CD4-positive, alpha-beta memory T cell (primary cell): ENCODE data around the gene MAML2. TPM values are rescaled to one million over a fixed set of nuclear protein-coding genes. Genes with fewer than 3 reads are reported as not detected.

Experiments used
- CTCF ChIA-PET: fragments of 350-600 bp; sonication (Branson Sonifier 250); formaldehyde crosslinking; loops from one replicate; lab custom pipeline; 2021; ENCODE audit warnings: inconsistent platforms; ENCODE audit not compliant: partially characterized antibody; lab: Charles Lee
- POLR2A ChIA-PET: fragments of 350-600 bp; sonication (Branson Sonifier 250); formaldehyde crosslinking; loops from one replicate; lab custom pipeline; 2021; ENCODE audit not compliant: partially characterized antibody; lab: Charles Lee
- DNase-seq, 5 donors: peaks; one replicate each; pipeline versions ENCODE4 v3.0.0 to v3.0.0-alpha.2; 2020 to 2022; ENCODE audit warnings: mixed read lengths in 1 of 5
- H3K27ac ChIP-seq: one replicate; pipeline ENCODE4 v1.7.0; 2013; ENCODE audit warnings: low read depth, low read length
- H3K27me3 ChIP-seq: 2 replicates; pipeline ENCODE4 v1.7.0; 2013; ENCODE audit warnings: mild to moderate bottlenecking, low read length, moderate library complexity; ENCODE audit not compliant: insufficient read depth
- H3K36me3 ChIP-seq: 2 replicates; pipeline ENCODE4 v1.7.0; 2013; ENCODE audit warnings: mild to moderate bottlenecking, low read length, moderate library complexity; ENCODE audit not compliant: insufficient read depth
- H3K4me1 ChIP-seq: 2 replicates; pipeline ENCODE4 v1.7.0; 2013; ENCODE audit warnings: mild to moderate bottlenecking, low read length, moderate library complexity; ENCODE audit not compliant: insufficient read depth
- H3K4me3 ChIP-seq, 2 donors: one replicate each; pipeline ENCODE4 v1.7.0; 2013; ENCODE audit warnings: low read length in 2 of 2, mild to moderate bottlenecking in 1 of 2
- H3K9me3 ChIP-seq, 2 donors: one replicate each; pipeline ENCODE4 v1.7.0; 2013; ENCODE audit warnings: low read length in 2 of 2, control low read depth in 1 of 2; ENCODE audit not compliant: control insufficient read depth in 1 of 2
- H3K27ac Mint-ChIP-seq, 7 donors: one replicate each; pipeline ENCODE4 v1.8.0; 2020 to 2021; ENCODE audit warnings: mixed read lengths in 7 of 7, mild to moderate bottlenecking in 6 of 7, inconsistent platforms in 3 of 7, moderate library complexity in 3 of 7
- H3K27me3 Mint-ChIP-seq, 2 donors: one replicate each; pipeline ENCODE4 v1.8.0; 2020 to 2021; ENCODE audit warnings: mixed read lengths in 2 of 2
- H3K36me3 Mint-ChIP-seq, 2 donors: one replicate each; pipeline ENCODE4 v1.8.0; 2020 to 2021; ENCODE audit warnings: mixed read lengths in 2 of 2, inconsistent platforms in 1 of 2, mild to moderate bottlenecking in 1 of 2
- H3K4me1 Mint-ChIP-seq, 4 donors: one replicate each; pipeline ENCODE4 v1.8.0; 2020 to 2021; ENCODE audit warnings: mixed read lengths in 4 of 4, mild to moderate bottlenecking in 1 of 4
- H3K4me3 Mint-ChIP-seq, 8 donors: one replicate each; pipeline ENCODE4 v1.8.0; 2020 to 2021; ENCODE audit warnings: mixed read lengths in 8 of 8, mild to moderate bottlenecking in 7 of 8, moderate library complexity in 6 of 8, inconsistent platforms in 3 of 8
- H3K9me3 Mint-ChIP-seq, 8 donors: one replicate each; pipeline ENCODE4 v1.8.0; 2020 to 2021; ENCODE audit warnings: mixed read lengths in 8 of 8, mild to moderate bottlenecking in 5 of 8, inconsistent platforms in 3 of 8, moderate library complexity in 1 of 8
- intact Hi-C: fragments of 100-400 bp; cut with micrococcal nuclease; formaldehyde crosslinking; loops from one replicate; pipeline ENCODE4 v1.15.1; 2023
- polyA plus RNA-seq, 2 donors: library from polyadenylated mRNA; unstranded; fragments of 300-500 nt; fragmentation: Illumina TruSeq; gene quantifications; one replicate each; pipeline ENCODE4 v1.2.3, GENCODE V29; 2021
- total RNA-seq, 2 experiments: library from RNA; stranded (reverse); gene quantifications; one replicate each; pipeline ENCODE4 v1.2.3, GENCODE V29; 2021

The MAML2 gene
- total and polyA plus RNA-seq, 4 experiments from 2014 or later = 1.6 to 38.3 (median 25.5) TPM

GRCh38 chr11:96114178-96115064 is 228.6 kb downstream of the MAML2 start:
- Histone ChIP-seq H3K27me3 (no peaks in the 10 kb centered on the region), H3K4me3 (no peak overlapping the region), H3K27ac (no peak overlapping the region), H3K4me1 (no peaks in the 10 kb centered on the region), H3K9me3 (no peaks in the 10 kb centered on the region), H3K36me3 (no peaks in the 10 kb centered on the region)
- H3K27me3 Mint-ChIP-seq = no peaks in the 10 kb centered on the region
- CTCF ChIA-PET = interaction anchor here (1.8 kb wide), 1 partner anchor 22 kb away, joined by 6 read pairs; no protein-coding TSS in a partner anchor
- POLR2A ChIA-PET = no interaction called here
- peaks cover 16 to 40% of the 10 kb centered on the region in 2 donors for H3K36me3 Mint-ChIP-seq
- peak overlapping the region in 6 of 7 donors; percentile 1 to 59 (median 44) for H3K27ac Mint-ChIP-seq
- intact Hi-C loops = no loop called here
- peaks cover 0 to 2% (median 0%) of the 10 kb centered on the region in 8 donors for H3K9me3 Mint-ChIP-seq
- peaks cover 19 to 46% (median 24%) of the 10 kb centered on the region in 4 donors for H3K4me1 Mint-ChIP-seq
- no peak for DNase-seq
- H3K4me3 Mint-ChIP-seq = no peak overlapping the region

DNA sequence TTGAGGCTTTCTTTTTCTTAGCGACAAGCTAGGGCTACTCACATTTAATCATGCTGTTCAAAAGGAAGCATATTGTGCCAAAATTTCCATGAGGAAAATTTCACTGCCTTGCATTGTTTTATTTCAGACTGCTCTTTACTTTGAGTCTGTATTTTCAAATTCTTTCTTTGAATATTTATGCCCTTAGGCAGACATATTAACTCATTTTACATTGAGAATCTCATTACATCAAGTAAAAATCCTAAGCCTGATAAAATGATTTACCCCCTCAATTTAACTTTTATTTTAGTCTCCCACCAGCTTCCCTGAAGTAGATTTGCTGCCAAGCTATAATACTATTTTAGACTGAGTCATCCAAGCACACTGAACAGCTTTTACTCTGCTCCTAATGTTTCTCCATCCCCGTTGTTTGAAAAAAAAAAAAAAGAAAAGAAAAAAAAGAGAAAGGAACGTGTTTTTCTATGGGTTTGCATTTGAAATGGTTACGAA is 229.8 kb downstream of the MAML2 start:
- intact Hi-C loops = no loop called here
- no peaks in the 10 kb centered on the region for H3K27me3 Mint-ChIP-seq
- peak overlapping the region in 4 of 7 donors; percentile 24 to 65 (median 52) for H3K27ac Mint-ChIP-seq
- Histone ChIP-seq H3K27me3 (no peaks in the 10 kb centered on the region), H3K9me3 (no peaks in the 10 kb centered on the region), H3K4me1 (no peaks in the 10 kb centered on the region), H3K27ac (no peak overlapping the region), H3K36me3 (no peaks in the 10 kb centered on the region), H3K4me3 (no peak overlapping the region)
- H3K36me3 Mint-ChIP-seq = peaks cover 16 to 31% of the 10 kb centered on the region in 2 donors
- no peak for DNase-seq
- peaks cover 0 to 2% (median 0%) of the 10 kb centered on the region in 8 donors for H3K9me3 Mint-ChIP-seq
- POLR2A ChIA-PET = no interaction called here
- peaks cover 19 to 37% (median 25%) of the 10 kb centered on the region in 4 donors for H3K4me1 Mint-ChIP-seq
- CTCF ChIA-PET = no interaction called here
- peak overlapping the region in 1 of 8 donors; percentile 29 for H3K4me3 Mint-ChIP-seq

- Mint-ChIP-seq H3K36me3 (peaks cover 11 to 25% of the 10 kb centered on the region in 2 donors), H3K4me3 (no peak overlapping the region), H3K27me3 (no peaks in the 10 kb centered on the region), H3K27ac (peak overlapping the region in 3 of 7 donors; percentile 23 to 74 (median 58)), H3K9me3 (peaks cover 0 to 2% (median 0%) of the 10 kb centered on the region in 8 donors), H3K4me1 (peaks cover 20 to 35% (median 28%) of the 10 kb centered on the region in 4 donors)
- no peak for DNase-seq
- intact Hi-C loops = no loop called here
- H3K4me3 ChIP-seq = no peak overlapping the region
- H3K27me3 ChIP-seq = no peaks in the 10 kb centered on the region
- ChIA-PET CTCF (no interaction called here), POLR2A (no interaction called here)
- H3K9me3 ChIP-seq = no peaks in the 10 kb centered on the region
- no peak overlapping the region for H3K27ac ChIP-seq
- H3K4me1 ChIP-seq = peaks cover 2% of the 10 kb centered on the region
- H3K36me3 ChIP-seq = no peaks in the 10 kb centered on the region
Observed at GRCh38 chr11:96112192-96113128, 230.5 kb downstream of the MAML2 start.

DNA sequence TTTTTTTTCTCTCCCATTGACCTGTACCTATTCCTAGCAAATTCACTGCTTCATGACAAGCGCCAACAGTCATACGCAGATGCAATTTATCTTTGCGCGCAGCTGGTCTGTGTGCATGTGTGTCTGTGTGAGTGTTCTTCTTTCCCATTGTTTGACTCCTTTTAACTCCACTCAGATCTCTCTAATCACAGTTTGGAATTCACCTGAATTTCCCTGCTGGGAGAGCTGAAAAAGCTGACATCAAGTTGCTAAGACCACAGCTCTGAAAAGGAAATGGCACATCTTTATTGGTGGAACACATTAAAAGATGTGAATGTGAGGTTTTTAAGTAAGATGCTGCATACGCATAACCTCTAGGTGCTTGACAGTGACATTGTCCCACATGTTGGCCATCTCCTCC is 231.7 kb downstream of the MAML2 start:
- peaks cover 9 to 17% of the 10 kb centered on the region in 2 donors for H3K36me3 Mint-ChIP-seq
- ChIA-PET POLR2A (no interaction called here), CTCF (interaction anchor here (0.7 to 1.4 kb wide), 2 partner anchors 232 to 283 kb away, joined by 3 to 5 read pairs; no protein-coding TSS in a partner anchor)
- H3K9me3 Mint-ChIP-seq = peaks cover 0 to 2% (median 0%) of the 10 kb centered on the region in 8 donors
- Histone ChIP-seq H3K4me1 (peaks cover 13% of the 10 kb centered on the region), H3K9me3 (no peaks in the 10 kb centered on the region), H3K27me3 (no peaks in the 10 kb centered on the region), H3K4me3 (no peak overlapping the region), H3K36me3 (no peaks in the 10 kb centered on the region), H3K27ac (no peak overlapping the region)
- no peaks in the 10 kb centered on the region for H3K27me3 Mint-ChIP-seq
- H3K4me3 Mint-ChIP-seq = no peak overlapping the region
- H3K27ac Mint-ChIP-seq = peak overlapping the region in 3 of 7 donors; percentile 2 to 65 (median 3)
- intact Hi-C loops = no loop called here
- peaks cover 28 to 37% (median 35%) of the 10 kb centered on the region in 4 donors for H3K4me1 Mint-ChIP-seq
- no peak for DNase-seq

- CTCF ChIA-PET = no interaction called here
- H3K36me3 Mint-ChIP-seq = peaks cover 6 to 11% of the 10 kb centered on the region in 2 donors
Observed at GRCh38 chr11:96110302-96110701, 232.7 kb downstream of the MAML2 start.

DNA sequence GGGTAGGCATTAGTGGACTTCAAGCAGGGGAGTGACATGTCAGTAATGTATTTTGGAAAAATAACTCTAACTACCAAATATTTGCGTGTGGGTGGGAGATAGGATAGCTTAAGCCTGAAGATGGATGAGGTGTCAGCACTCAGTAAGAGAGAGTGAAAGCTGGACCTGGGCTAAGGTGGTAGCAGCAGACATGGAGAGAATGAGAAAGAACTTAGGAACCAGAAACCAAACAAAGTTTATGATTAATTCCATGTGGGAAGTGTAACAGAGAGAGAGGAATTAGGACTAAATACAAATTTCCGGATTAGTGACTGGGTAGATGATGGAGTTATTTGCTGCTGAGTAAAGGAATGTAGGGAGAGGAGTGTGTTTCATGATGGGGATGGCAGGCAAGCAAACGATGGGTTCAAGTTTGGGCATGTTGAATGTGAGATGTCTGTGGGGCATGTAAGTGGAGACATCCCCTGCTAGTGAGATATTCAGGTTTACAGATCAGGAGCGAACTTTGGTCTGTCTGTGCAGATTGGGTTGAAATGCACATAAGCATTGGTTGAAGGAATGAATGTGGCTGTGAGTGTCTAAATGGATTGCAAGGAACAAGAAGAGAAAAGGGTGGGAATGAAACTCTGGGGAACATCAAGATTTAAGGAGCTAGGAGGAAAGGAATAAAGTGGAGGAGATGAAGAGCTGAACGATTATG is 233.5 kb downstream of the MAML2 start:
- H3K36me3 Mint-ChIP-seq = peaks cover 4 to 9% of the 10 kb centered on the region in 2 donors
- H3K36me3 ChIP-seq = no peaks in the 10 kb centered on the region
- ChIA-PET CTCF (interaction anchor here (1.0 to 6.1 kb wide), 4 partner anchors 10 to 233 kb away, joined by 3 to 35 read pairs (median 4); partner anchors contain the start of gene MAML2), POLR2A (no interaction called here)
- no peaks in the 10 kb centered on the region for H3K9me3 Mint-ChIP-seq
- no peaks in the 10 kb centered on the region for H3K27me3 Mint-ChIP-seq
- no peak overlapping the region for H3K27ac ChIP-seq
- H3K9me3 ChIP-seq = no peaks in the 10 kb centered on the region
- H3K4me3 Mint-ChIP-seq = no peak overlapping the region
- H3K27ac Mint-ChIP-seq = no peak overlapping the region
- H3K4me3 ChIP-seq = no peak overlapping the region
- peaks cover 29% of the 10 kb centered on the region for H3K4me1 ChIP-seq
- intact Hi-C loops = no loop called here
- H3K27me3 ChIP-seq = no peaks in the 10 kb centered on the region
- DNase-seq = no peak
- peaks cover 37 to 49% (median 43%) of the 10 kb centered on the region in 4 donors for H3K4me1 Mint-ChIP-seq

More at GRCh38 chr11:96110302-96110701, 232.7 kb downstream of the MAML2 start:
- Mint-ChIP-seq H3K4me1 (peaks cover 36 to 45% (median 42%) of the 10 kb centered on the region in 4 donors), H3K4me3 (no peak overlapping the region), H3K27me3 (no peaks in the 10 kb centered on the region), H3K27ac (peak overlapping the region in 1 of 7 donors; percentile 62), H3K9me3 (no peaks in the 10 kb centered on the region)
- POLR2A ChIA-PET = no interaction called here
- Histone ChIP-seq H3K4me1 (peaks cover 21% of the 10 kb centered on the region), H3K9me3 (no peaks in the 10 kb centered on the region), H3K27me3 (no peaks in the 10 kb centered on the region), H3K36me3 (no peaks in the 10 kb centered on the region), H3K4me3 (no peak overlapping the region), H3K27ac (no peak overlapping the region)
- DNase-seq = no peak
- intact Hi-C loops = no loop called here
